H1 (cell line): ENCODE data around the gene SPOCK1. TPM values are rescaled to one million over a fixed set of nuclear protein-coding genes. Genes with fewer than 3 reads are reported as not detected.

Experiments
- CTCF ChIA-PET: fragments of 300-600 bp; sonication (Branson Sonifier 250); formaldehyde crosslinking; loops from one replicate; lab custom pipeline; 2021; ENCODE audit not compliant: partially characterized antibody; lab: Charles Lee
- POLR2A ChIA-PET: fragments of 300-600 bp; sonication (Branson Sonifier 250); formaldehyde crosslinking; loops from one replicate; lab custom pipeline; 2021; ENCODE audit warnings: inconsistent platforms; ENCODE audit not compliant: partially characterized antibody; lab: Charles Lee
- DNase-seq, 2 experiments: peaks; one replicate each; pipeline versions ENCODE4 v3.0.0 to v3.0.0-alpha.2; 2010 to 2022; ENCODE audit warnings: low spot score in 2 of 2, low read depth in 1 of 2, mixed read lengths in 1 of 2
- FAIRE-seq: peaks from 2 replicates; lab custom pipeline; 2011; peaks lifted over from hg19 to GRCh38; lab: Jason Lieb, UNC
- H2AFZ ChIP-seq: 2 replicates; pipeline ENCODE4 v1.8.1; 2012; ENCODE audit warnings: low read length, inconsistent platforms
- H2AK5ac ChIP-seq: 2 replicates; pipeline ENCODE4 v1.6.1; 2013; ENCODE audit warnings: low read depth, low read length
- H2BK120ac ChIP-seq: replicated peaks from 2 replicates; pipeline ENCODE3; 2013; ENCODE audit warnings: low read depth, low read length, inconsistent platforms
- H2BK12ac ChIP-seq: 2 replicates; pipeline ENCODE4 v1.6.1; 2013; ENCODE audit warnings: low read depth, low read length
- H2BK15ac ChIP-seq: 2 replicates; pipeline ENCODE4 v1.6.1; 2013; ENCODE audit warnings: low read length
- H2BK20ac ChIP-seq: 2 replicates; pipeline ENCODE4 v1.6.1; 2013; ENCODE audit warnings: low read length
- H2BK5ac ChIP-seq: 2 replicates; pipeline ENCODE4 v1.6.1; 2013; ENCODE audit warnings: low read depth, low read length
- H3K14ac ChIP-seq: 2 replicates; pipeline ENCODE4 v1.6.1; 2013; ENCODE audit warnings: inconsistent platforms; ENCODE audit not compliant: insufficient read length
- H3K18ac ChIP-seq: 2 replicates; pipeline ENCODE4 v1.6.1; 2013; ENCODE audit warnings: low read length; ENCODE audit errors: extremely low read depth
- H3K23ac ChIP-seq: 2 replicates; pipeline ENCODE4 v1.6.1; 2013; ENCODE audit warnings: inconsistent platforms; ENCODE audit not compliant: insufficient read length
- H3K23me2 ChIP-seq: 2 replicates; pipeline ENCODE4 v1.6.1; 2013; ENCODE audit warnings: low read depth, low read length
- H3K27ac ChIP-seq: 2 replicates; pipeline ENCODE4 v1.6.1; 2011; ENCODE audit warnings: low read depth, low read length, inconsistent platforms
- H3K27me3 ChIP-seq, 4 experiments: replicated peaks in 1 of 4; 1 replicate in 1 of 4; 2 replicates in 3 of 4; pipeline versions ENCODE4 v1.6.1 to v1.8.1; 2011 to 2013; ENCODE audit warnings: low read length in 3 of 4, mild to moderate bottlenecking in 3 of 4, inconsistent platforms in 2 of 4, mixed read lengths in 2 of 4, moderate library complexity in 1 of 4; ENCODE audit not compliant: control insufficient read depth in 3 of 4, insufficient read depth in 3 of 4; ENCODE audit errors: extremely low read depth in 1 of 4
- H3K36me3 ChIP-seq, 4 experiments: 2 replicates each; pipeline versions ENCODE4 v1.6.1 to v1.8.1; 2011 to 2013; ENCODE audit warnings: mild to moderate bottlenecking in 4 of 4, low read length in 3 of 4, moderate library complexity in 2 of 4, control low read depth in 1 of 4, inconsistent platforms in 1 of 4; ENCODE audit not compliant: insufficient read depth in 4 of 4, control insufficient read depth in 2 of 4
- H3K4ac ChIP-seq: replicated peaks from 2 replicates; pipeline ENCODE3; 2013; ENCODE audit warnings: low read length, low read depth, mixed read lengths, inconsistent platforms; ENCODE audit not compliant: insufficient read length
- H3K4me1 ChIP-seq, 4 experiments: replicated peaks in 1 of 4; 1 replicate in 1 of 4; 2 replicates in 3 of 4; pipeline versions ENCODE4 v1.6.1 to v1.8.1; 2011 to 2013; ENCODE audit warnings: low read length in 3 of 4, inconsistent platforms in 2 of 4, mixed read lengths in 1 of 4; ENCODE audit not compliant: insufficient read depth in 4 of 4, control insufficient read depth in 3 of 4
- H3K4me2 ChIP-seq, 2 experiments: 2 replicates each; pipeline versions ENCODE4 v1.6.1 to v1.8.1; 2011 to 2013; ENCODE audit warnings: low read depth in 2 of 2, low read length in 2 of 2, control low read depth in 1 of 2, inconsistent platforms in 1 of 2, mild to moderate bottlenecking in 1 of 2; ENCODE audit not compliant: insufficient read depth in 1 of 2
- H3K4me3 ChIP-seq, 4 experiments: fragments of 200-600, 300-600 bp in 1 of 4; sonication (generic), shearing (Covaris generic), sonication (Bioruptor Twin) in 1 of 4; 2 replicates each; pipeline versions ENCODE4 v1.5.1 to v1.8.1; 2011 to 2016; ENCODE audit warnings: low read length in 4 of 4, low read depth in 3 of 4, control low read depth in 2 of 4, inconsistent platforms in 2 of 4, mild to moderate bottlenecking in 2 of 4, mixed read lengths in 1 of 4, moderate library complexity in 1 of 4; ENCODE audit not compliant: insufficient read depth in 2 of 4; ENCODE audit errors: extremely low read depth in 1 of 4
- H3K56ac ChIP-seq: replicated peaks from 2 replicates; pipeline ENCODE3; 2013; ENCODE audit warnings: low read depth, mild to moderate bottlenecking, mixed read lengths, low read length, inconsistent platforms; ENCODE audit not compliant: insufficient read length
- H3K79me1 ChIP-seq: 2 replicates; pipeline ENCODE4 v1.6.1; 2013; ENCODE audit warnings: low read depth, low read length, control low read depth
- H3K79me2 ChIP-seq, 2 experiments: 2 replicates each; pipeline versions ENCODE4 v1.6.1 to v1.8.1; 2012 to 2013; ENCODE audit warnings: low read length in 2 of 2, mild to moderate bottlenecking in 2 of 2, inconsistent platforms in 1 of 2; ENCODE audit not compliant: insufficient read depth in 2 of 2, control insufficient read depth in 1 of 2
- H3K9ac ChIP-seq, 4 experiments: replicated peaks in 1 of 4; 1 replicate in 1 of 4; 2 replicates in 3 of 4; pipeline versions ENCODE4 v1.6.1 to v1.8.1; 2011 to 2013; ENCODE audit warnings: low read depth in 3 of 4, low read length in 3 of 4, control low read depth in 2 of 4, mild to moderate bottlenecking in 2 of 4, moderate library complexity in 2 of 4, inconsistent platforms in 1 of 4; ENCODE audit errors: extremely low read depth in 1 of 4
- H3K9me3 ChIP-seq, 2 experiments: 2 replicates each; pipeline versions ENCODE4 v1.6.1 to v1.8.1; 2012 to 2013; ENCODE audit warnings: mild to moderate bottlenecking in 2 of 2, moderate library complexity in 2 of 2, control low read depth in 1 of 2, inconsistent platforms in 1 of 2, low read depth in 1 of 2, low read length in 1 of 2, mixed read lengths in 1 of 2; ENCODE audit not compliant: insufficient read depth in 2 of 2
- H4K20me1 ChIP-seq, 2 experiments: replicated peaks in 1 of 2; 2 replicates each; pipeline versions ENCODE3 to v1.8.1; 2011 to 2013; ENCODE audit warnings: inconsistent platforms in 2 of 2, low read length in 2 of 2, mild to moderate bottlenecking in 1 of 2; ENCODE audit not compliant: insufficient read depth in 2 of 2, control insufficient read depth in 1 of 2
- H4K5ac ChIP-seq: 2 replicates; pipeline ENCODE4 v1.6.1; 2013; ENCODE audit warnings: low read length, low read depth, mixed read lengths, inconsistent platforms; ENCODE audit not compliant: insufficient read length
- H4K8ac ChIP-seq: 2 replicates; pipeline ENCODE4 v1.8.0; 2013; ENCODE audit warnings: mild to moderate bottlenecking, moderate library complexity, low read length, inconsistent platforms; ENCODE audit not compliant: insufficient read depth; ENCODE audit errors: extremely low read depth
- H4K91ac ChIP-seq: replicated peaks from 2 replicates; pipeline ENCODE3; 2013; ENCODE audit warnings: low read length, mixed read lengths, inconsistent platforms; ENCODE audit not compliant: insufficient read length
- SAP30 ChIP-seq: fragments of 300-600 bp; sonication (generic); IDR thresholded peaks from 2 replicates; pipeline ENCODE4 v1.7.1; 2012; ENCODE audit warnings: low read length, moderate library complexity, mild to moderate bottlenecking, inconsistent platforms; ENCODE audit not compliant: insufficient read depth, insufficient replicate concordance
- ZNF274 ChIP-seq: IDR thresholded peaks from 2 replicates; pipeline ENCODE4 v1.7.0; 2012; ENCODE audit warnings: low read length, borderline replicate concordance; ENCODE audit errors: extremely low read depth
- WGBS, 2 experiments: shearing (Covaris generic) in 1 of 2; methylation state at CpG; one replicate each; pipeline versions ENCODE4 v1.1.6 to v1.1.7; 2013 to 2015; ENCODE audit warnings: low lambda C conversion rate in 2 of 2, mixed read lengths in 2 of 2, inconsistent platforms in 1 of 2, low coverage in 1 of 2, missing lambda C conversion rate in 1 of 2; ENCODE audit not compliant: insufficient replicate concordance in 2 of 2, insufficient coverage in 1 of 2, insufficient read length in 1 of 2; ENCODE audit errors: extremely low coverage in 1 of 2, missing lambda C conversion rate in 1 of 2; 5-methylcytosine and 5-hydroxymethylcytosine counted together
- polyA plus RNA-seq, 7 experiments: library from polyadenylated mRNA; depleted of rRNA in 3 of 7; stranded (reverse) in 5 of 7; unstranded in 2 of 7; fragments of >200 nt in 5 of 7; fragments of 200-250 nt in 2 of 7; gene quantifications; 1 replicate in 5 of 7; 2 replicates in 1 of 7; 4 replicates in 1 of 7; pipeline versions ENCODE4 v1.2.1 to v1.2.3, GENCODE V29; 2011 to 2013; ENCODE audit warnings: missing spikeins in 2 of 7, mixed read lengths in 2 of 7
- total RNA-seq: library from RNA; stranded (reverse); fragmentation: NEBNext Ultra II Directional; extraction: Animal tissue kit (Norgen Biotek cat#: 25700); gene quantifications from 2 replicates; pipeline ENCODE4 v1.2.1, GENCODE V29; 2021

The SPOCK1 gene
- total and polyA plus RNA-seq, 2 of the 8 experiments (the other 6 are each of a cell fraction or from before 2014, with no cell fraction given): 6.9 to 18.1 TPM

DNA sequence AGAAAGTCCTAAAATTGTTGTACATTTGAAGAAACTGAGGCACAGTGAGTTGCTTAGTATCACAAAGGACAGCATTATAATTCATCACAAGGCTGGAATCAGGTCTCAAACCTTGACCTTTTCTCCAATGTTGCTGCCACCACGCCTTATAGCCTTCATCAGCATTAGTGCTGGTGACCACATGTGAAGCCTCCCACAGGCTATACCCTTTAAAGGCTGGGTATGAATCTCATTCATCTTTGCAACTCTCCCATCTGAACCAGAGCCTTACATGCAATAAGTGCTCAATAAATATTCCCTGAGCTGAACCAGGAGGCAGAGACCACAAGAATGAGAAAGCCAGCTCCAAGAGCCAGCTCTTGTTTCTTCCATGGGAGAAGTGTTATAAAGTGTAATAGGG lies 104.7 kb downstream of the SPOCK1 start:
- Histone ChIP-seq H3K79me1 (no peaks in the 10 kb centered on the region), H2BK15ac (no peak overlapping the region), H2AFZ (no peak overlapping the region)
- TF ChIP-seq ZNF274 (no peak), SAP30 (no peak)
- TF ChIP-seq, all 59 proteins: peak for 0
- Histone ChIP-seq H3K4me3 (no peak overlapping the region), H3K27me3 (no peaks in the 10 kb centered on the region), H3K9me3 (no peaks in the 10 kb centered on the region), H3K79me2 (no peaks in the 10 kb centered on the region), H3K36me3 (no peaks in the 10 kb centered on the region), H4K5ac (no peak overlapping the region), H4K20me1 (no peaks in the 10 kb centered on the region), H2AK5ac (no peak overlapping the region), H3K27ac (no peak overlapping the region), H3K18ac (no peak overlapping the region), H2BK20ac (no peak overlapping the region), H2BK120ac (no peak overlapping the region), H3K4ac (no peak overlapping the region), H2BK5ac (no peak overlapping the region), H3K14ac (no peak overlapping the region), H3K9ac (no peak overlapping the region), H3K56ac (no peak overlapping the region), H3K23me2 (no peaks in the 10 kb centered on the region), H2BK12ac (no peak overlapping the region), H4K8ac (no peak overlapping the region), H3K4me1 (no peaks in the 10 kb centered on the region), H3K23ac (no peak overlapping the region), H4K91ac (no peak overlapping the region), H3K4me2 (no peak overlapping the region)
- DNase-seq (no peak), FAIRE-seq (no peak)
- ChIA-PET CTCF (interaction anchor here (1.2 kb wide), 1 partner anchor 49 kb away, joined by 5 read pairs; no protein-coding TSS in a partner anchor), POLR2A (no interaction called here)
- WGBS, 2 experiments: 88% methylated on average over 1 of the region's 1 CpG; no CpG with 5 or more reads in 1 of the 2 experiments
